NK-92 (cell line): ENCODE data around the gene GPX4.

Experiments
- DNase-seq: peaks from one replicate; lab custom pipeline; 2025; ENCODE audit not compliant: unreplicated experiment; lab: John Stamatoyannopoulos, UW

The GPX4 gene

DNA sequence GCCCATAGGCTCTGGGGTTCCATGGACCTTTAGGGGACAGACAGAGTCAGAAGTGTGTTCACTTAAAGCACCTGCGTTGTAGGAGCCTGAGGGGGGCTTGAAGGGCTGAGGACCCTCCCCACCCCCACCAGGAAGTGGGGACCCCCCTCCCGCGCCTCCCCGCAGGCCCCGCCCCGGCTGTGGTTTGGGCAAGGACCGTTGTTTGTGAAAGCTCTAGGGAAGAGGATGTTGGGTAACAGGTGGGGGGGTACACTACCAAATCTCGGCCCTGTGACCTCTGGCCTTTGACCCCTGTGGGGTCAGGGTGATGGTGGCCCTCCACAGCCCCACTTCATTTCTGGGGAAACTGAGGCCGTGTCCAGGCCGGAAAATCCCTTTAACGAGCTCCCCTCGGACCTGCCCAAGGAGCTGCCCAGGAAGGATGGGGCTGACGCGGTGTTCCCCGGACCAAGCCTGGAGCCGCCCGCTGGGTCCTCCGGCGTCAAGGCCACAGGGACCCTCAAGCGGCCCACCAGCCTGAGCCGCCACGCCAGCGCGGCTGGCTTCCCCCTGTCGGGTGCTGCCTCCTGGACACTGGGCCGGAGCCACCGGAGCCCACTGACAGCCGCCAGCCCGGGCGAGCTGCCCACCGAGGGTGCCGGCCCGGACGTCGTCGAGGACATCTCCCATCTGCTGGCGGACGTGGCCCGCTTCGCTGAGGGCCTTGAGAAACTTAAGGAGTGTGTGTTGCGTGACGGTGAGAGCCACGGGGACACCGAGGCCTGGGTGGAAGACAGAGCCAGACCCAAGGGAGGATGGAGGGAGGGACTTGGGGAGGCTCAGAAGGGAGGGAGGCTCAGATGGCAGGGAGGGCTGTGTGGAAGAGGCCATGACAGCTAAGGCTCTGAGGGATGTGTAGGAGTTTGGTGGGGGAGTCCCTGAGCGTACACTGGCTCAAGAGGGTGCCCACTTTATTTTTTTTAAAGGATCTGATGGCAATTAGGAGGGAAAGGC, 35.5 kb upstream of the GPX4 start:
- no peak for DNase-seq

GRCh38 chr19:1069009-1069779, 34.6 kb upstream of the GPX4 start:
- DNase-seq = no peak

GRCh38 chr19:1070576-1070930, 33.2 kb upstream of the GPX4 start:
- DNase-seq = no peak

- DNase-seq = no peak
These were observed 32.6 kb upstream of the GPX4 start for GRCh38 chr19:1070931-1071791.

DNA sequence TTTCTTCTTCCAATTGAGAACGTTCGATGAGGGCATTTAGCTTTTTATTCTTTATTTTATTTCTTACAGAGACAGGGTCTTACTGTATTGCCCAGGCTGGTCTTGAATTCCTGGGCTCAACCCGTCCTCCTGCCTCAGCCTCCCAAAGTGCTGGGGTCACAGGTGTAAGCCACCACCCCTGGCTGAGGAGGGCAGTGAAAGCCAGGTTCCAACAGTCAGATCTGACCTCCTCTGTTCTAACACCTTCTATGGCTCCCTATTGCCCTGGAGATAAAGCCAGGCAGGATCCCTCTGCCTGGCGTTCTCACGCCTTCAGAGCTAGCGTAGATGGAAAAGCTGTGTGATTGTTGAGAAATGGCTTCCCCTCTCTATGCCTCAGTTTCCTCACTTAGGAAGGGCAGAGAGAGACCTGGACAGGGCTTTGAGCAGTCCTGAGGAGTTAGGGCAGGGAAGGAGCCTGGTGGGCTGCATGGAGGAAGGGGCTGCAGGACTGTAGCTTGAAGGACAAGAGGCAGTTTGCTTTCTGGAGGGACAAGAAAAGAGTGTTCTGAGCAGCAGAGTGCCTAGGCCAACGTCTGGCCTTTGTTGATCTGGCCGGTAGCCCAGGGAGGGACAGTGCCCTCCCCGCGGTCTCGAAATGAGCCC, 31.3 kb upstream of the GPX4 start:
- DNase-seq = no peak

- no peak for DNase-seq
These were observed 30.5 kb upstream of the GPX4 start for GRCh38 chr19:1073063-1073955.

GRCh38 chr19:1073956-1074517, 29.8 kb upstream of the GPX4 start:
- DNase-seq = no peak

- DNase-seq = peak; percentile 63
These were observed 29.1 kb upstream of the GPX4 start for GRCh38 chr19:1074544-1075283.

DNA sequence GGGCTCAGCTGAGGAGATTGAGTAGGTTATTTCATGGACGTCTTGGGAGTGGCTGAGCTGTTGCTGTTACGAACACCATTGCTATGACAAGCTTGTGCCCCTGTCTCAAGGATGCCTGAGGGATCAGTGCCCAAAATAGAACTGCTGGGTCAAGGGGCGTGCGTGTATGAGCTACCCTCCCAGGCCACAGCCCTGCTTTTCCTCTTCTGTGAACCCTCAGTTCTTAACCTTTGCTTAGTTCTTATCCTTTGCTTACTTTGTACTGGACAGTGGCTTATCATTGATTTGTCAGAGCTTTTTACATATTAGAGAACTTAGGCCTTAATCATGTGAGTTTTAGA, 27.8 kb upstream of the GPX4 start:
- DNase-seq = no peak

GRCh38 chr19:1076951-1077350, 26.8 kb upstream of the GPX4 start:
- DNase-seq = peak; percentile 51

DNA sequence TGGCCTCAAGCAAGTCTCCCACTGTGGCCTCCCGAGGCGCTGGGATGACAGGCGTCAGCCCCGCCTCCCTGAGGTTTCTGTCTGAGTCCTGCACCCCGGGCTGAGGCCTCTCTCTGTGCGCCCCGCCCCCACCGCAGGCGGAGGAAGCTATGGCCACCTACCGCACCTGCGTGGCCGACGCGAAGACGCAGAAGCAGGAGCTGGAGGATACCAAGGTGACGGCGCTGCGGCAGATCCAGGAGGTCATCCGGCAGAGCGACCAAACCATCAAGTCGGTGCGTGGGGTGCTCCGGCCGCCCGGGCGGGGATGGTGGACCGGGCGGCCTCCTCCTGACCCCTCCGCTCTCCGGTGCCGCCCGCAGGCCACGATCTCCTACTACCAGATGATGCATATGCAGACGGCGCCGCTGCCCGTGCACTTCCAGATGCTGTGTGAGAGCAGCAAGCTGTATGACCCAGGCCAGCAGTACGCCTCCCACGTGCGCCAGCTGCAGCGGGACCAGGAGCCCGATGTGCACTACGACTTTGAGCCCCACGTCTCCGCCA, 24.2 kb upstream of the GPX4 start:
- no peak for DNase-seq

GRCh38 chr19:1080360-1081161, 23.2 kb upstream of the GPX4 start:
- DNase-seq = no peak

- no peak for DNase-seq
These were observed 22.3 kb upstream of the GPX4 start for GRCh38 chr19:1081301-1082164.

DNA sequence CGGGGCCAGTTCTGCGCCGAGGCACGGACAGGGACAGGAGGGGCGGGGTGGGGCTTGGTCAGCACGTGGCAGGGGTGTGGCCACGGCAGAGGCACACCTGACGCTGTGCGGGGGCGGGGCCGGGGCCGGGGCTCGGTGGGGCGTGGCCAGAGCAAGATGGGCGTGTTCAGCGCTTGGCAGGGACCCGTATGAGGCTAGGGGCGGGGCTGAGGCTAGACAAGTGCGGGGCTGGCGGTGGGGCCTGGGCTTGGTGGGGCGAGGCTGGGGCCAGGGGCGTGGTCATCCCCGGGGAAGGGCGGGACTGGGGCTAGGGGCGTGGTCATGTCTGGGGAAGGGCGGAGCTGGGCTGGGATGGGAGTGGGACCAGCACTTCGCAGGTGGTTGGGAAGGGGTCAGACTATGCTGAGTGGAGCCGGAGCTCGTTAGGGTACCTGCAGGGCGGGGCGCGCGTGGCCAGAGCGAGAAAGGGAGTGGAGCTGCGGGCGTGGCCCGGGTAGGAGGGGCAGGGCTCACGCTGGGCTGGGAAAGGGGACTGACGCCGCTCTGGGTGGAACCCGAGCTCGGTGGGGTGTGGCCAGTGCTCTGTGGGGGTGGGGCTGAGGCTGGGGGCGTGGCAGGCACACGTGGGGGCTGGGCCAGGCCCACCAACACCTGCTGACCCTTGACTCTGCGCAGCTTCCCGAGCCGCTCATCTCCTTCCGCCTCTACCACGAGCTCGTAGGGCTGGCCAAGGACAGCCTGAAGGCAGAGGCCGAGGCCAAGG, 21.4 kb upstream of the GPX4 start:
- no peak for DNase-seq

- no peak for DNase-seq
These were observed 20.6 kb upstream of the GPX4 start for GRCh38 chr19:1082928-1083816.
